Neural cell (in vitro differentiated cells): ENCODE results near the gene IRF4. TPM values are rescaled to one million over a fixed set of nuclear protein-coding genes. Genes with fewer than 3 reads are reported as not detected.

Experiments used
- H2AFZ ChIP-seq: fragments of 200-600, 300-800 bp; sonication (generic), shearing (Covaris generic); 2 replicates; pipeline ENCODE4 v1.6.0; 2014; ENCODE audit warnings: low read depth, mild to moderate bottlenecking, antibody characterized with exemption, low read length, moderate library complexity
- H3F3A ChIP-seq: fragments of 200-600 bp; shearing (Covaris generic); 2 replicates; pipeline ENCODE4 v1.6.1; 2016; ENCODE audit warnings: mild to moderate bottlenecking, moderate library complexity, mixed read lengths, antibody characterized with exemption, low read length; ENCODE audit not compliant: insufficient read depth, poor library complexity, severe bottlenecking
- H3K27ac ChIP-seq: fragments of 200-600, 300-800 bp; sonication (generic), shearing (Covaris generic); 2 replicates; pipeline ENCODE4 v1.5.1; 2014; ENCODE audit warnings: mild to moderate bottlenecking, low read length, moderate library complexity
- H3K27me3 ChIP-seq: fragments of 300-800, 200-600 bp; sonication (generic), shearing (Covaris generic); 2 replicates; pipeline ENCODE4 v1.6.0; 2014; ENCODE audit warnings: mild to moderate bottlenecking, low read depth, low read length, moderate library complexity; ENCODE audit not compliant: insufficient read depth
- H3K36me3 ChIP-seq: fragments of 300-800, 200-600 bp; sonication (generic), shearing (Covaris generic); 2 replicates; pipeline ENCODE4 v1.5.1; 2014; ENCODE audit warnings: mild to moderate bottlenecking, antibody characterized with exemption, low read length, moderate library complexity; ENCODE audit not compliant: insufficient read depth
- H3K4me2 ChIP-seq: fragments of 300-800, 200-600 bp; sonication (generic), shearing (Covaris generic); 2 replicates; pipeline ENCODE4 v1.6.0; 2014; ENCODE audit warnings: mild to moderate bottlenecking, low read length
- H3K4me3 ChIP-seq: fragments of 300-800, 200-600 bp; sonication (generic), shearing (Covaris generic); 2 replicates; pipeline ENCODE4 v1.5.1; 2014; ENCODE audit warnings: mild to moderate bottlenecking, low read length, moderate library complexity
- H3K79me2 ChIP-seq: fragments of 200-600 bp; shearing (Covaris generic); replicated peaks from 2 replicates; pipeline ENCODE4 v1.6.0; 2014; ENCODE audit warnings: mild to moderate bottlenecking, low read length, moderate library complexity; ENCODE audit not compliant: insufficient read depth
- H3K9ac ChIP-seq: fragments of 300-800, 200-600 bp; sonication (generic), shearing (Covaris generic); 2 replicates; pipeline ENCODE4 v1.6.1; 2016; ENCODE audit warnings: mild to moderate bottlenecking, low read length, mixed read lengths
- H3K9me2 ChIP-seq: fragments of 200-600 bp; shearing (Covaris generic); 2 replicates; pipeline ENCODE4 v1.6.1; 2016; ENCODE audit warnings: mild to moderate bottlenecking, low read length, mixed read lengths; ENCODE audit not compliant: insufficient read depth
- H3K9me3 ChIP-seq: fragments of 200-600, 300-800 bp; sonication (generic), shearing (Covaris generic); 2 replicates; pipeline ENCODE4 v1.6.1; 2016; ENCODE audit warnings: mild to moderate bottlenecking, mixed run types, low read length, moderate library complexity, mixed read lengths
- H4K20me1 ChIP-seq: fragments of 200-600 bp; shearing (Covaris generic); 2 replicates; pipeline ENCODE4 v1.6.1; 2016; ENCODE audit warnings: mild to moderate bottlenecking, mixed run types; ENCODE audit not compliant: insufficient read depth
- CTCF ChIP-seq: fragments of 450-650 bp; IDR thresholded peaks from 2 replicates; pipeline ENCODE4 v1.5.1; 2014; ENCODE audit warnings: antibody characterized with exemption, mild to moderate bottlenecking, moderate library complexity; ENCODE audit not compliant: poor library complexity, severe bottlenecking
- EP300 ChIP-seq: fragments of 450-650 bp; conservative IDR thresholded peaks from 2 replicates; pipeline ENCODE4 v1.6.1; 2014; ENCODE audit warnings: antibody characterized with exemption, mild to moderate bottlenecking, moderate library complexity; ENCODE audit not compliant: poor library complexity, severe bottlenecking
- EZH2 ChIP-seq: fragments of 200-600, 300-800 bp; shearing (Covaris generic), sonication (generic); IDR thresholded peaks from 2 replicates; pipeline ENCODE4 v1.6.1; 2014; ENCODE audit warnings: antibody characterized with exemption, low read length, borderline replicate concordance, mild to moderate bottlenecking; ENCODE audit not compliant: insufficient read depth, poor library complexity, severe bottlenecking
- MXI1 ChIP-seq: fragments of 450-650 bp; conservative IDR thresholded peaks from 2 replicates; pipeline ENCODE4 v1.6.1; 2014; ENCODE audit warnings: antibody characterized with exemption, mild to moderate bottlenecking; ENCODE audit not compliant: poor library complexity, severe bottlenecking
- POLR2AphosphoS5 ChIP-seq: IDR thresholded peaks from 2 replicates; pipeline ENCODE4 v1.6.1; 2012
- RAD21 ChIP-seq: fragments of 450-650 bp; conservative IDR thresholded peaks from 2 replicates; pipeline ENCODE4 v1.6.1; 2014; ENCODE audit warnings: antibody characterized with exemption, mild to moderate bottlenecking, moderate library complexity
- REST ChIP-seq: IDR thresholded peaks from 2 replicates; pipeline ENCODE4 v1.6.1; 2012; ENCODE audit warnings: borderline replicate concordance
- SMC3 ChIP-seq: fragments of 450-650 bp; conservative IDR thresholded peaks from 2 replicates; pipeline ENCODE4 v1.6.1; 2014; ENCODE audit warnings: antibody characterized with exemption, mild to moderate bottlenecking, moderate library complexity; ENCODE audit not compliant: poor library complexity
- TAF1 ChIP-seq: IDR thresholded peaks from 2 replicates; pipeline ENCODE4 v1.6.1; 2012; ENCODE audit warnings: low read depth
- polyA plus RNA-seq: library from polyadenylated mRNA; depleted of rRNA; stranded (reverse); fragments of >200 nt; gene quantifications from 2 replicates; pipeline ENCODE4 v1.2.3, GENCODE V29; 2014

Gene IRF4
- polyA plus RNA-seq, 1 donor from 2014 or later: 0.05 TPM

- Histone ChIP-seq H3K9ac (no peak overlapping the region), H3K79me2 (no peaks in the 10 kb centered on the region), H3K4me3 (no peak overlapping the region), H2AFZ (no peak overlapping the region), H3K27me3 (peaks cover 43% of the 10 kb centered on the region), H4K20me1 (no peaks in the 10 kb centered on the region), H3K27ac (no peak overlapping the region), H3F3A (no peaks in the 10 kb centered on the region), H3K9me3 (no peaks in the 10 kb centered on the region), H3K4me2 (no peak overlapping the region), H3K9me2 (no peaks in the 10 kb centered on the region), H3K36me3 (no peaks in the 10 kb centered on the region)
- no peak for TF ChIP-seq EP300
- no peak for TF ChIP-seq EZH2
- no peak for TF ChIP-seq MXI1
- TF ChIP-seq POLR2AphosphoS5: no peak
- TF ChIP-seq SMC3: no peak
- no peak for TF ChIP-seq CTCF
- no peak for TF ChIP-seq REST
- no peak for TF ChIP-seq RAD21
- no peak for TF ChIP-seq TAF1
These were observed 4.2 kb upstream of the IRF4 start for GRCh38 chr6:387293-387741.

GRCh38 chr6:388202-388903 is 3.2 kb upstream of the IRF4 start:
- Histone ChIP-seq H4K20me1 (no peaks in the 10 kb centered on the region), H3F3A (no peaks in the 10 kb centered on the region), H2AFZ (no peak overlapping the region), H3K9me2 (no peaks in the 10 kb centered on the region), H3K79me2 (no peaks in the 10 kb centered on the region), H3K4me2 (no peak overlapping the region), H3K36me3 (no peaks in the 10 kb centered on the region), H3K4me3 (no peak overlapping the region), H3K27ac (no peak overlapping the region), H3K27me3 (peaks cover 53% of the 10 kb centered on the region), H3K9ac (no peak overlapping the region), H3K9me3 (no peaks in the 10 kb centered on the region)
- TF ChIP-seq EP300 (no peak), SMC3 (no peak), POLR2AphosphoS5 (no peak), RAD21 (no peak), CTCF (no peak), REST (no peak), TAF1 (no peak), MXI1 (no peak), EZH2 (no peak)
